CD14-positive monocyte (primary cell): ENCODE results near the gene PCGF1. TPM values are rescaled to one million over a fixed set of nuclear protein-coding genes. Genes with fewer than 3 reads are reported as not detected.

Experiments
- DNase-seq, 3 donors: peaks; one replicate each; pipeline ENCODE4 v3.0.0-alpha.2; 2011 to 2022
- H2AFZ ChIP-seq: 2 replicates; pipeline ENCODE4 v1.6.0; 2012; ENCODE audit warnings: mild to moderate bottlenecking, low read depth, low read length, inconsistent platforms; ENCODE audit not compliant: insufficient read depth, poor library complexity, severe bottlenecking
- H3K27ac ChIP-seq, 2 donors: 1 replicate in 1 of 2; 2 replicates in 1 of 2; pipeline ENCODE4 v1.5.1; 2012 to 2013; ENCODE audit warnings: low read length in 2 of 2, control low read depth in 1 of 2, inconsistent platforms in 1 of 2, low read depth in 1 of 2, mild to moderate bottlenecking in 1 of 2
- H3K27me3 ChIP-seq, 2 donors: one replicate each; pipeline versions ENCODE4 v1.6.0 to v1.6.1; 2011 to 2013; ENCODE audit warnings: low read length in 2 of 2; ENCODE audit not compliant: control insufficient read depth in 2 of 2, insufficient read depth in 2 of 2
- H3K36me3 ChIP-seq, 2 donors: replicated peaks in 1 of 2; 1 replicate in 1 of 2; 2 replicates in 1 of 2; pipeline versions ENCODE4 v1.5.1 to v1.6.1; 2012 to 2013; ENCODE audit warnings: low read length in 2 of 2, control low read depth in 1 of 2, inconsistent platforms in 1 of 2, mild to moderate bottlenecking in 1 of 2; ENCODE audit not compliant: insufficient read depth in 2 of 2, control insufficient read depth in 1 of 2
- H3K4me1 ChIP-seq, 2 donors: 1 replicate in 1 of 2; 2 replicates in 1 of 2; pipeline versions ENCODE4 v1.5.1 to v1.6.1; 2012 to 2013; ENCODE audit warnings: low read length in 2 of 2, control low read depth in 1 of 2, inconsistent platforms in 1 of 2, mild to moderate bottlenecking in 1 of 2, moderate library complexity in 1 of 2; ENCODE audit not compliant: insufficient read depth in 2 of 2, control insufficient read depth in 1 of 2
- H3K4me2 ChIP-seq: replicated peaks from 2 replicates; pipeline ENCODE3; 2012; ENCODE audit warnings: low read length, moderate library complexity, mild to moderate bottlenecking; ENCODE audit not compliant: poor library complexity, severe bottlenecking; ENCODE audit errors: extremely low read depth
- H3K4me3 ChIP-seq, 3 experiments: fragments of 200-600 bp in 1 of 3; sonication (generic) in 1 of 3; replicated peaks in 1 of 3; 1 replicate in 2 of 3; 2 replicates in 1 of 3; pipeline ENCODE4 v1.5.1; 2011 to 2013; ENCODE audit warnings: low read length in 3 of 3, mild to moderate bottlenecking in 3 of 3, control low read depth in 2 of 3, low read depth in 2 of 3, inconsistent platforms in 1 of 3, moderate library complexity in 1 of 3
- H3K79me2 ChIP-seq: 2 replicates; pipeline ENCODE4 v1.6.0; 2012; ENCODE audit warnings: mild to moderate bottlenecking, control low read depth, inconsistent platforms, low read length, moderate library complexity; ENCODE audit not compliant: insufficient read depth
- H3K9ac ChIP-seq: 2 replicates; pipeline ENCODE4 v1.6.0; 2017; ENCODE audit warnings: low read length, mild to moderate bottlenecking; ENCODE audit not compliant: insufficient read depth, poor library complexity, severe bottlenecking
- H3K9me3 ChIP-seq, 2 donors: replicated peaks in 1 of 2; 1 replicate in 1 of 2; 2 replicates in 1 of 2; pipeline versions ENCODE4 v1.5.1 to v1.6.1; 2012 to 2013; ENCODE audit warnings: low read length in 2 of 2, control low read depth in 1 of 2; ENCODE audit not compliant: control insufficient read depth in 1 of 2, insufficient read depth in 1 of 2
- H4K20me1 ChIP-seq: 2 replicates; pipeline ENCODE4 v1.6.0; 2012; ENCODE audit warnings: mild to moderate bottlenecking, low read length, control low read depth, moderate library complexity; ENCODE audit not compliant: insufficient read depth
- H3K27ac Mint-ChIP-seq, 7 donors: one replicate each; pipeline ENCODE4 v1.8.0; 2020; ENCODE audit warnings: mild to moderate bottlenecking in 7 of 7, mixed read lengths in 7 of 7, moderate library complexity in 6 of 7, inconsistent platforms in 2 of 7
- H3K27me3 Mint-ChIP-seq, 3 donors: one replicate each; pipeline ENCODE4 v1.8.0; 2021 to 2022; ENCODE audit warnings: low read depth in 3 of 3, mild to moderate bottlenecking in 3 of 3, mixed read lengths in 3 of 3, moderate library complexity in 3 of 3, inconsistent platforms in 1 of 3
- H3K36me3 Mint-ChIP-seq, 2 donors: one replicate each; pipeline ENCODE4 v1.8.0; 2020; ENCODE audit warnings: mixed read lengths in 2 of 2, inconsistent platforms in 1 of 2, mild to moderate bottlenecking in 1 of 2
- H3K4me1 Mint-ChIP-seq: one replicate; pipeline ENCODE4 v1.8.0; 2020; ENCODE audit warnings: mild to moderate bottlenecking, mixed read lengths
- H3K4me3 Mint-ChIP-seq, 2 donors: one replicate each; pipeline ENCODE4 v1.8.0; 2020; ENCODE audit warnings: mild to moderate bottlenecking in 2 of 2, mixed read lengths in 2 of 2, moderate library complexity in 1 of 2
- H3K9me3 Mint-ChIP-seq, 7 donors: one replicate each; pipeline ENCODE4 v1.8.0; 2020 to 2022; ENCODE audit warnings: mixed read lengths in 7 of 7, mild to moderate bottlenecking in 6 of 7, moderate library complexity in 6 of 7, inconsistent platforms in 2 of 7
- CTCF ChIP-seq: fragments of 200-600 bp; IDR thresholded peaks from one replicate; pipeline ENCODE4 v1.8.0; 2022; ENCODE audit warnings: antibody characterized with exemption, mild to moderate bottlenecking
- WGBS: methylation state at CpG from one replicate; pipeline ENCODE4 v1.1.5; 2013; ENCODE audit warnings: missing lambda C conversion rate; ENCODE audit not compliant: insufficient coverage; 5-methylcytosine and 5-hydroxymethylcytosine counted together
- intact Hi-C, 2 donors: fragments of 100-400 bp; cut with micrococcal nuclease; formaldehyde crosslinking; loops; one replicate each; pipeline versions ENCODE4 v1.15.0 to v1.15.1; 2023
- polyA plus RNA-seq, 3 donors: library from polyadenylated mRNA; depleted of rRNA in 1 of 3; unstranded in 2 of 3; stranded (reverse) in 1 of 3; fragments of 300-500 nt in 2 of 3; fragments of >200 nt in 1 of 3; fragmentation: Illumina TruSeq in 2 of 3; gene quantifications; 1 replicate in 2 of 3; 2 replicates in 1 of 3; pipeline ENCODE4 v1.2.3, GENCODE V29; 2012 to 2021

The PCGF1 gene
- polyA plus RNA-seq, 3 donors, result 18.0 to 30.5 (median 20.5) TPM

GRCh38 chr2:74554820-74555531 is 47.5 kb upstream of the PCGF1 start:
- DNase-seq, result peak in 2 of 3 donors; percentile 44 to 49
- H3K27ac ChIP-seq, result peak overlapping the region; percentile 82 to 94
- H3K9me3 ChIP-seq, result no peaks in the 10 kb centered on the region
- no peaks in the 10 kb centered on the region for H3K9me3 Mint-ChIP-seq
- H3K27me3 Mint-ChIP-seq, result peaks cover 0 to 2% (median 2%) of the 10 kb centered on the region in 3 donors
- no peaks in the 10 kb centered on the region for H3K27me3 ChIP-seq
- intact Hi-C loops, result loop anchor here (5.0 kb wide), 1 partner anchor 32 kb away; no protein-coding TSS in a partner anchor
- peak overlapping the region; percentile 88 for H3K9ac ChIP-seq
- peak overlapping the region; percentile 90 for H2AFZ ChIP-seq
- peaks cover 61% of the 10 kb centered on the region for H3K79me2 ChIP-seq
- H3K4me3 Mint-ChIP-seq, result peak overlapping the region; percentile 98 to 99
- H3K27ac Mint-ChIP-seq, result peak overlapping the region; percentile 91 to 98 (median 96)
- peak overlapping the region; percentile 97 for H3K4me2 ChIP-seq
- peaks cover 40% of the 10 kb centered on the region for H3K4me1 Mint-ChIP-seq
- under 1% methylated on average over 51 of the region's 58 CpGs for WGBS
- TF ChIP-seq CTCF, result no peak
- H3K4me3 ChIP-seq, result peak overlapping the region; percentile 94 to 99 (median 98)
- peaks cover 20 to 28% of the 10 kb centered on the region in 2 donors for H3K36me3 ChIP-seq
- peaks cover 22% of the 10 kb centered on the region for H4K20me1 ChIP-seq
- H3K4me1 ChIP-seq, result peaks cover 23 to 42% of the 10 kb centered on the region in 2 donors
- H3K36me3 Mint-ChIP-seq, result peaks cover 27 to 38% of the 10 kb centered on the region in 2 donors

GRCh38 chr2:74553892-74554819 is 46.7 kb upstream of the PCGF1 start, which contains the start of the genes DOK1 and LOXL3:
Gene DOK1, plus strand, starts transcription at chr2:74554720. Its CDS starts 35 bp downstream, at chr2:74554755.
Gene LOXL3, minus strand, starts transcription at chr2:74553942. Its CDS starts 1,308 bp downstream, at chr2:74552634.
- intact Hi-C loops, result loop anchor here (5.0 kb wide), 1 partner anchor 33 kb away; no protein-coding TSS in a partner anchor
- peak within 1 kb of the TSS; percentile 94 to 99 (median 98) for H3K4me3 ChIP-seq
- H3K4me2 ChIP-seq, result peak within 1 kb of the TSS; percentile 97
- TF ChIP-seq CTCF, result no peak
- Mint-ChIP-seq H3K4me3 (peak within 1 kb of the TSS; percentile 98 to 99), H3K4me1 (peaks cover 48% of the 10 kb centered on the region), H3K9me3 (no peaks in the 10 kb centered on the region), H3K27me3 (peaks cover 2 to 5% (median 2%) of the 10 kb centered on the region in 3 donors), H3K36me3 (peaks cover 28 to 39% of the 10 kb centered on the region in 2 donors), H3K27ac (peak within 1 kb of the TSS; percentile 91 to 98 (median 96))
- peak within 1 kb of the TSS; percentile 82 to 94 for H3K27ac ChIP-seq
- H3K4me1 ChIP-seq, result peaks cover 32 to 50% of the 10 kb centered on the region in 2 donors
- WGBS, result under 1% methylated on average over 65 of the region's 73 CpGs
- peaks cover 69% of the 10 kb centered on the region for H3K79me2 ChIP-seq
- H3K27me3 ChIP-seq, result no peaks in the 10 kb centered on the region
- peaks cover 20 to 28% of the 10 kb centered on the region in 2 donors for H3K36me3 ChIP-seq
- H3K9me3 ChIP-seq, result no peaks in the 10 kb centered on the region
- H2AFZ ChIP-seq, result peak within 1 kb of the TSS; percentile 90
- peak within 1 kb of the TSS; percentile 88 for H3K9ac ChIP-seq
- DNase-seq, result peak; percentile 74 to 82 (median 82)
- peaks cover 19% of the 10 kb centered on the region for H4K20me1 ChIP-seq
